OCI-LY1 (cell line): Measurements from ENCODE around the gene CTNNA3.

Source experiments
- CTCF ChIP-seq: fragments of 200-600 bp; sonication (generic), shearing (Covaris generic); IDR thresholded peaks from 2 replicates; pipeline ENCODE4 v1.5.1; 2017; ENCODE audit warnings: mild to moderate bottlenecking, antibody characterized with exemption, low read length, moderate library complexity, mixed read lengths
- EZH2 ChIP-seq: fragments of 200-600 bp; sonication (generic), shearing (Covaris generic); IDR thresholded peaks from 2 replicates; pipeline ENCODE4 v1.8.0; 2017; ENCODE audit warnings: borderline replicate concordance, mixed run types, mild to moderate bottlenecking, antibody characterized with exemption, low read length, moderate library complexity, mixed read lengths

- TF ChIP-seq CTCF, result no peak
- no peak for TF ChIP-seq EZH2
Observed at GRCh38 chr10:67299761-67300160, 396.2 kb downstream of the CTNNA3 start.
